Type B pancreatic cell (in vitro differentiated cells): ENCODE data around the gene SOWAHA. TPM values are rescaled to one million over a fixed set of nuclear protein-coding genes. Genes with fewer than 3 reads are reported as not detected.

ENCODE experiments used
- DNase-seq: peaks from one replicate; pipeline ENCODE4 v3.0.0; 2021; ENCODE audit warnings: mixed read lengths; ENCODE audit not compliant: unreplicated experiment; ENCODE audit errors: extremely low spot score
- H3K27ac Mint-ChIP-seq: 2 replicates; pipeline ENCODE4 v1.8.0; 2021; ENCODE audit warnings: mild to moderate bottlenecking, mixed read lengths
- H3K27me3 Mint-ChIP-seq: 2 replicates; pipeline ENCODE4 v1.8.0; 2021; ENCODE audit warnings: mixed read lengths
- H3K36me3 Mint-ChIP-seq: 2 replicates; pipeline ENCODE4 v1.8.0; 2021; ENCODE audit warnings: mixed read lengths
- H3K4me1 Mint-ChIP-seq: one replicate; pipeline ENCODE4 v1.8.0; 2021; ENCODE audit warnings: mixed read lengths; ENCODE audit not compliant: unreplicated experiment
- H3K4me3 Mint-ChIP-seq: 2 replicates; pipeline ENCODE4 v1.8.0; 2021; ENCODE audit warnings: mild to moderate bottlenecking, mixed read lengths
- H3K9me3 Mint-ChIP-seq: 2 replicates; pipeline ENCODE4 v1.8.0; 2021; ENCODE audit warnings: mixed read lengths
- CTCF ChIP-seq: fragments of 200-600 bp; sonication (generic); conservative IDR thresholded peaks from 2 replicates; pipeline ENCODE4 v1.5.0; 2021; ENCODE audit warnings: antibody characterized with exemption, mild to moderate bottlenecking
- total RNA-seq: library from RNA; stranded (reverse); gene quantifications from 2 replicates; pipeline ENCODE4 v1.2.1, GENCODE V29; 2021; ENCODE audit warnings: low replicate concordance

Gene SOWAHA
- total RNA-seq, 1 donor from 2014 or later: 2.5 TPM

GRCh38 chr5:132785365-132785764, 27.7 kb upstream of the SOWAHA start:
- peaks cover 5% of the 10 kb centered on the region for H3K4me1 Mint-ChIP-seq
- no peak for DNase-seq
- H3K9me3 Mint-ChIP-seq: no peaks in the 10 kb centered on the region
- TF ChIP-seq CTCF: no peak
- no peaks in the 10 kb centered on the region for H3K36me3 Mint-ChIP-seq
- peaks cover 13% of the 10 kb centered on the region for H3K27me3 Mint-ChIP-seq
- H3K27ac Mint-ChIP-seq: no peak overlapping the region
- no peak overlapping the region for H3K4me3 Mint-ChIP-seq

- no peak overlapping the region for H3K27ac Mint-ChIP-seq
Measured at GRCh38 chr5:132785864-132786263, 27.2 kb upstream of the SOWAHA start.

GRCh38 chr5:132787076-132787475, 26.0 kb upstream of the SOWAHA start:
- TF ChIP-seq CTCF: no peak
- Mint-ChIP-seq H3K4me1 (peaks cover 8% of the 10 kb centered on the region), H3K36me3 (no peaks in the 10 kb centered on the region), H3K4me3 (no peak overlapping the region), H3K27me3 (peaks cover 4% of the 10 kb centered on the region), H3K27ac (no peak overlapping the region), H3K9me3 (no peaks in the 10 kb centered on the region)
- DNase-seq: no peak

More at GRCh38 chr5:132785864-132786263, 27.2 kb upstream of the SOWAHA start:
- no peaks in the 10 kb centered on the region for H3K36me3 Mint-ChIP-seq
- H3K27me3 Mint-ChIP-seq: peaks cover 15% of the 10 kb centered on the region
- peaks cover 8% of the 10 kb centered on the region for H3K4me1 Mint-ChIP-seq
- DNase-seq: no peak
- H3K4me3 Mint-ChIP-seq: no peak overlapping the region
- no peak for TF ChIP-seq CTCF
- no peaks in the 10 kb centered on the region for H3K9me3 Mint-ChIP-seq

- Mint-ChIP-seq H3K4me1 (peaks cover 8% of the 10 kb centered on the region), H3K36me3 (no peaks in the 10 kb centered on the region), H3K27me3 (peaks cover 12% of the 10 kb centered on the region), H3K4me3 (no peak overlapping the region), H3K9me3 (no peaks in the 10 kb centered on the region), H3K27ac (no peak overlapping the region)
- no peak for DNase-seq
- no peak for TF ChIP-seq CTCF
Measured at GRCh38 chr5:132788508-132788907, 24.6 kb upstream of the SOWAHA start.

- Mint-ChIP-seq H3K27ac (no peak overlapping the region), H3K4me1 (peaks cover 8% of the 10 kb centered on the region), H3K9me3 (no peaks in the 10 kb centered on the region), H3K27me3 (peaks cover 12% of the 10 kb centered on the region), H3K4me3 (no peak overlapping the region), H3K36me3 (no peaks in the 10 kb centered on the region)
- TF ChIP-seq CTCF: no peak
- no peak for DNase-seq
Measured at GRCh38 chr5:132788990-132789886, 23.9 kb upstream of the SOWAHA start.
